Ishikawa (cell line): ENCODE measurements around the gene ETNK2.

Experiments used
- EP300 ChIP-seq: IDR thresholded peaks from 2 replicates; pipeline ENCODE4 v1.6.1; 2012; ENCODE audit warnings: borderline replicate concordance
- RAD21 ChIP-seq: IDR thresholded peaks from 2 replicates; pipeline ENCODE4 v1.6.1; 2012; ENCODE audit warnings: low read depth
- TF ChIP-seq, protein P1 (sequence below): IDR thresholded peaks from 2 replicates; pipeline ENCODE4 v1.6.1; 2012

- TF ChIP-seq EP300 (no peak), RAD21 (no peak)
- TF ChIP-seq, protein P1, sequence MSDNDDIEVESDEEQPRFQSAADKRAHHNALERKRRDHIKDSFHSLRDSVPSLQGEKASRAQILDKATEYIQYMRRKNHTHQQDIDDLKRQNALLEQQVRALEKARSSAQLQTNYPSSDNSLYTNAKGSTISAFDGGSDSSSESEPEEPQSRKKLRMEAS = no peak
Observed at GRCh38 chr1:204105131-204105515, 46.7 kb downstream of the ETNK2 start.
